PC-9 (cell line): ENCODE results near the gene TCF12. TPM values are rescaled to one million over a fixed set of nuclear protein-coding genes. Genes with fewer than 3 reads are reported as not detected.

Source experiments
- BruUV-seq: library from RNA; stranded (reverse); fragments of 400-500 nt; replicated peaks from 2 replicates; lab custom pipeline; 2021; lab: Mats Ljungman, UMichigan
- CTCF ChIA-PET: fragments of 300-600 bp; sonication (Branson Sonifier 250); formaldehyde crosslinking; loops from one replicate; lab custom pipeline; 2022; ENCODE audit warnings: antibody characterized with exemption; lab: Charles Lee
- POLR2A ChIA-PET: fragments of 300-600 bp; sonication (Branson Sonifier 250); formaldehyde crosslinking; loops from one replicate; lab custom pipeline; 2022; ENCODE audit warnings: antibody characterized with exemption; ENCODE audit not compliant: unreplicated experiment; lab: Charles Lee
- DNase-seq, 2 experiments: peaks; one replicate each; pipeline versions ENCODE4 v3.0.0 to v3.0.0-alpha.2; 2015 to 2022; ENCODE audit warnings: mixed read lengths in 1 of 2
- H2AFZ ChIP-seq: fragments of 200-600 bp; sonication (generic); 2 replicates; pipeline ENCODE4 v1.8.1; 2017; ENCODE audit warnings: antibody characterized with exemption
- H3F3A ChIP-seq: fragments of 200-600 bp; sonication (generic); 2 replicates; pipeline ENCODE4 v1.8.1; 2017; ENCODE audit warnings: antibody characterized with exemption, mild to moderate bottlenecking, low read depth; ENCODE audit not compliant: insufficient read depth
- H3K27ac ChIP-seq: fragments of 200-600 bp; sonication (generic); 2 replicates; pipeline ENCODE4 v1.6.1; 2016; ENCODE audit warnings: mixed run types
- H3K27me3 ChIP-seq: fragments of 200-600 bp; sonication (generic); 2 replicates; pipeline ENCODE4 v1.6.1; 2016; ENCODE audit warnings: low read depth, mixed run types; ENCODE audit not compliant: insufficient read depth
- H3K36me3 ChIP-seq: fragments of 200-600 bp; sonication (generic); 2 replicates; pipeline ENCODE4 v1.6.1; 2016; ENCODE audit warnings: low read depth, mixed run types
- H3K4me1 ChIP-seq: fragments of 200-600 bp; sonication (generic); replicated peaks from 2 replicates; pipeline ENCODE4 v1.6.1; 2016; ENCODE audit warnings: mixed run types; ENCODE audit not compliant: insufficient read depth
- H3K4me2 ChIP-seq: fragments of 200-600 bp; sonication (generic); 2 replicates; pipeline ENCODE4 v1.6.1; 2017; ENCODE audit warnings: mixed run types
- H3K4me3 ChIP-seq: fragments of 200-600 bp; sonication (generic); 2 replicates; pipeline ENCODE4 v1.6.1; 2016; ENCODE audit warnings: mixed run types
- H3K79me2 ChIP-seq: fragments of 200-600 bp; sonication (generic); 2 replicates; pipeline ENCODE4 v1.6.1; 2017; ENCODE audit warnings: low read depth, mixed run types
- H3K9me2 ChIP-seq: fragments of 200-600 bp; sonication (generic); 2 replicates; pipeline ENCODE4 v1.8.1; 2017; ENCODE audit warnings: mild to moderate bottlenecking; ENCODE audit not compliant: insufficient read depth
- H3K9me3 ChIP-seq: fragments of 200-600 bp; sonication (generic); 2 replicates; pipeline ENCODE4 v1.8.1; 2016; ENCODE audit warnings: low read depth; ENCODE audit not compliant: insufficient read depth
- H4K20me1 ChIP-seq: fragments of 200-600 bp; sonication (generic); 2 replicates; pipeline ENCODE4 v1.8.1; 2017; ENCODE audit not compliant: insufficient read depth
- EZH2 ChIP-seq: fragments of 200-600 bp; sonication (generic); IDR thresholded peaks from 2 replicates; pipeline ENCODE4 v1.8.0; 2017; ENCODE audit warnings: antibody characterized with exemption, low read depth
- intact Hi-C: fragments of 100-400 bp; cut with micrococcal nuclease; formaldehyde crosslinking; loops from one replicate; pipeline ENCODE4 v1.10.0; 2022; ENCODE audit not compliant: unreplicated experiment
- total RNA-seq: library from RNA; stranded (reverse); gene quantifications from 2 replicates; pipeline ENCODE4 v1.2.3, GENCODE V29; 2021
- TF ChIP-seq, protein P1 (sequence below): fragments of 200-600 bp; sonication (generic); conservative IDR thresholded peaks from 2 replicates; pipeline ENCODE4 v1.6.1; 2017; ENCODE audit warnings: mixed run types, antibody characterized with exemption, mild to moderate bottlenecking, moderate library complexity

TCF12 gene
- total RNA-seq, 1 experiment from 2014 or later, result 60.1 TPM

DNA sequence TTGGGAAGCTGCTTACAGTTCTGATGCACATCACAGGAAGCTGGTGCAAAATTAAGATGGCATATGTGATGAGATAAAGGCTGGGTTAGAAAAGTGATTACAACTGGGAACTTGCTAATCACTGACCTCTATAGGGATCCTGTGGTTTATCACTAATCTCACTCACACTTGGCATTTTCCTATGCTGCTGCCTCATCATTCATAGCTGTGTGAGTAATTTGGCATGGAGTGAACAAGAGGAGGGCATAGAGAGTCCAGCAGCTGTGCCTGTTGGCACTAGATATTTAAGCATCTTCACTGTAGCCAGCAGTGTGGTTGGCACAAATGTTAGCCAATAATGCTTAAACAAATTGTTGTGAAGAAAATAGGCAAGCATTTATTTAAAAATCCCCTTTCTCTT is 240.1 kb downstream of the TCF12 start:
- H4K20me1 ChIP-seq, result no peaks in the 10 kb centered on the region
- H3K9me3 ChIP-seq, result no peaks in the 10 kb centered on the region
- POLR2A ChIA-PET, result no interaction called here
- H3K4me2 ChIP-seq, result no peak overlapping the region
- TF ChIP-seq EZH2, result no peak
- TF ChIP-seq, protein P1, sequence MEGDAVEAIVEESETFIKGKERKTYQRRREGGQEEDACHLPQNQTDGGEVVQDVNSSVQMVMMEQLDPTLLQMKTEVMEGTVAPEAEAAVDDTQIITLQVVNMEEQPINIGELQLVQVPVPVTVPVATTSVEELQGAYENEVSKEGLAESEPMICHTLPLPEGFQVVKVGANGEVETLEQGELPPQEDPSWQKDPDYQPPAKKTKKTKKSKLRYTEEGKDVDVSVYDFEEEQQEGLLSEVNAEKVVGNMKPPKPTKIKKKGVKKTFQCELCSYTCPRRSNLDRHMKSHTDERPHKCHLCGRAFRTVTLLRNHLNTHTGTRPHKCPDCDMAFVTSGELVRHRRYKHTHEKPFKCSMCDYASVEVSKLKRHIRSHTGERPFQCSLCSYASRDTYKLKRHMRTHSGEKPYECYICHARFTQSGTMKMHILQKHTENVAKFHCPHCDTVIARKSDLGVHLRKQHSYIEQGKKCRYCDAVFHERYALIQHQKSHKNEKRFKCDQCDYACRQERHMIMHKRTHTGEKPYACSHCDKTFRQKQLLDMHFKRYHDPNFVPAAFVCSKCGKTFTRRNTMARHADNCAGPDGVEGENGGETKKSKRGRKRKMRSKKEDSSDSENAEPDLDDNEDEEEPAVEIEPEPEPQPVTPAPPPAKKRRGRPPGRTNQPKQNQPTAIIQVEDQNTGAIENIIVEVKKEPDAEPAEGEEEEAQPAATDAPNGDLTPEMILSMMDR, result no peak
- no TSS peak for BruUV-seq
- no peak overlapping the region for H3K4me3 ChIP-seq
- no peaks in the 10 kb centered on the region for H3F3A ChIP-seq
- H3K27ac ChIP-seq, result no peak overlapping the region
- intact Hi-C loops, result no loop called here
- H3K9me2 ChIP-seq, result no peaks in the 10 kb centered on the region
- DNase-seq, result no peak
- H3K36me3 ChIP-seq, result no peaks in the 10 kb centered on the region
- no peaks in the 10 kb centered on the region for H3K4me1 ChIP-seq
- CTCF ChIA-PET, result interaction anchor here (0.6 kb wide), 1 partner anchor 428 kb away, joined by 6 read pairs; no protein-coding TSS in a partner anchor
- no peak overlapping the region for H2AFZ ChIP-seq
- no peaks in the 10 kb centered on the region for H3K79me2 ChIP-seq
- no peaks in the 10 kb centered on the region for H3K27me3 ChIP-seq

DNA sequence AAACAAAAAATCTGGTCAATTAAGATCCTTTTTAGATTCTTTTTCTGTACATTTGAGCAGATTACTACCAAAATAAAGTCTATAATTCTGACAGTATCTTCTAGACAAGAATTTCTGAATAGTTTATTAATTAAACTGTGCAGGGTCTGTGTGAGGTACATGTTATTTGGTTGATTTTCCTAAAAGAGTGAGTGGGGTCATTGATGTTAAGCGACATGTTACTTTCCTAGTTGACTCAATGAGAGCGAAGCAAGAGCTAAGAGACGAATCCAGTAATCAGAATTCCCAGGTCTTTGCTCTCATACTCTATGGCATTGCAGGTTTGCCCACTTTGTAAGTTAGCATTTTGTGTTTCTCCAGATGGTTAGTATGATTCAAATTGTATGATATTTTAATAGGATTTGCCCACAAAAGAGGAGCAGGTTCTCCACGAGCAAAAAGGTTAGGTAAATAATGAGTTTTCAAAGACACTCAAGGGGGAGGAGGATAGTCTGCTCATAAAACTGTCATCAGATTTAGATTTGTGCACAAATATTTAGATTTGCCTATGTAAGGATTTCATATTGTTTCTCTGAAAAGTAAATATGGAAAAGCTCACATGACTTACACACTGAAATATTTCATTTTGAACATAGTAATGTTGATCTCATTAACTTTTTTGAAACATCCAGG is 240.7 kb downstream of the TCF12 start:
- Histone ChIP-seq H3K4me2 (no peak overlapping the region), H3K27ac (no peak overlapping the region), H3K4me3 (no peak overlapping the region), H3K27me3 (no peaks in the 10 kb centered on the region), H3K9me3 (no peaks in the 10 kb centered on the region), H3F3A (no peaks in the 10 kb centered on the region), H3K36me3 (no peaks in the 10 kb centered on the region), H3K4me1 (no peaks in the 10 kb centered on the region), H2AFZ (no peak overlapping the region), H4K20me1 (no peaks in the 10 kb centered on the region), H3K9me2 (no peaks in the 10 kb centered on the region), H3K79me2 (no peaks in the 10 kb centered on the region)
- CTCF ChIA-PET, result no interaction called here
- POLR2A ChIA-PET, result interaction anchor here (0.5 kb wide), 1 partner anchor 262 kb away, joined by 3 read pairs; no protein-coding TSS in a partner anchor
- BruUV-seq, result no TSS peak
- TF ChIP-seq, protein P1, result no peak
- no peak for TF ChIP-seq EZH2
- intact Hi-C loops, result no loop called here
- no peak for DNase-seq

DNA sequence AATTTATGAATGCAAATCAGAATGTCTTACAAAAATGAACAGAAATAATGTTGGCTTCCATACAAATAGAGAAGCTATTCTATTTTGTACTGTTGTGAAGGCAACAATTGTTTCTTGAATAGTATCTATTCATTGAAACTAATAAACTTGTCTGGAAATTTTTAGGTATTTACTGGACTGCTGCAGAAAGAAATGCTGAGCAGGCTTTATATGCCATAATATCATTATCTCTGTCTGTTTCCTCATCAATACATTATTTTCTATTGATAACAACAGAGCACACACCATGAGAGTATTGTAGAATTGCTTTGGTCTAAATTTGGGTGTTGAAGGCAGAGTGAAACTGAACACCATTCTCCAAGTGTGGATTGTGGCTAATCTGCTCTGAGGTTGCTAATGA is 241.3 kb downstream of the TCF12 start:
- no peak overlapping the region for H3K4me3 ChIP-seq
- H3K4me2 ChIP-seq, result no peak overlapping the region
- no peaks in the 10 kb centered on the region for H3K36me3 ChIP-seq
- no peaks in the 10 kb centered on the region for H3K27me3 ChIP-seq
- H3K79me2 ChIP-seq, result no peaks in the 10 kb centered on the region
- no peaks in the 10 kb centered on the region for H4K20me1 ChIP-seq
- no peaks in the 10 kb centered on the region for H3F3A ChIP-seq
- no peaks in the 10 kb centered on the region for H3K9me3 ChIP-seq
- H2AFZ ChIP-seq, result no peak overlapping the region
- ChIA-PET POLR2A (no interaction called here), CTCF (no interaction called here)
- no peak for TF ChIP-seq EZH2
- TF ChIP-seq, protein P1, result no peak
- intact Hi-C loops, result no loop called here
- no peaks in the 10 kb centered on the region for H3K4me1 ChIP-seq
- no TSS peak for BruUV-seq
- no peaks in the 10 kb centered on the region for H3K9me2 ChIP-seq
- no peak overlapping the region for H3K27ac ChIP-seq
- DNase-seq, result no peak
